Measurements from ENCODE around the gene COX20. TPM values are rescaled to one million over a fixed set of nuclear protein-coding genes. Genes with fewer than 3 reads are reported as not detected.

COX20 gene
- total RNA-seq, 1 donor = 44.2 TPM

DNA sequence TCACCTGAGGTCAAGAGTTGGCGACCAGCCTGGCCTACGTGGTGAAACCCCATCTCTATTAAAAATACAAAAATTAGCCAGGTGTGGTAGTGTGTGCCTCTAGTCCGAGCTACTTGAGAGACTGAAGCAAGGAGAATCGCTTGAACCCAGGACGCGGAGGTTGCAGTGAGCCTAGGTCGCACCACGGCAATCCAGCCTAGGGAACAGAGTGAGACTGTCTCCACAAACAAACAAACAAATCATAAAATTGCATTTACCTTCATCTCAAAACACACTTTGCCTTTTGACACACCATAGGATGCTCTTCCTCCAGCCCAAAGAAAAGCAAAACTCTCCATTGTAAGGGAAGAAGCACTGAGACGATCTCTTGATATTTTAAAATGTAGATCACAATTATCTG lies 24.6 kb downstream of the COX20 start:
- DNase-seq (ENCODE audit: low read depth) = no peak
- TF ChIP-seq, protein P1, sequence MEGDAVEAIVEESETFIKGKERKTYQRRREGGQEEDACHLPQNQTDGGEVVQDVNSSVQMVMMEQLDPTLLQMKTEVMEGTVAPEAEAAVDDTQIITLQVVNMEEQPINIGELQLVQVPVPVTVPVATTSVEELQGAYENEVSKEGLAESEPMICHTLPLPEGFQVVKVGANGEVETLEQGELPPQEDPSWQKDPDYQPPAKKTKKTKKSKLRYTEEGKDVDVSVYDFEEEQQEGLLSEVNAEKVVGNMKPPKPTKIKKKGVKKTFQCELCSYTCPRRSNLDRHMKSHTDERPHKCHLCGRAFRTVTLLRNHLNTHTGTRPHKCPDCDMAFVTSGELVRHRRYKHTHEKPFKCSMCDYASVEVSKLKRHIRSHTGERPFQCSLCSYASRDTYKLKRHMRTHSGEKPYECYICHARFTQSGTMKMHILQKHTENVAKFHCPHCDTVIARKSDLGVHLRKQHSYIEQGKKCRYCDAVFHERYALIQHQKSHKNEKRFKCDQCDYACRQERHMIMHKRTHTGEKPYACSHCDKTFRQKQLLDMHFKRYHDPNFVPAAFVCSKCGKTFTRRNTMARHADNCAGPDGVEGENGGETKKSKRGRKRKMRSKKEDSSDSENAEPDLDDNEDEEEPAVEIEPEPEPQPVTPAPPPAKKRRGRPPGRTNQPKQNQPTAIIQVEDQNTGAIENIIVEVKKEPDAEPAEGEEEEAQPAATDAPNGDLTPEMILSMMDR (IDR thresholded peaks at IDR 0.05; ENCODE audit: insufficient read depth, low read length) = no peak
- peak overlapping the region; percentile 95 for H3K4me3 ChIP-seq (ENCODE audit: low read depth, low read length)

DNA sequence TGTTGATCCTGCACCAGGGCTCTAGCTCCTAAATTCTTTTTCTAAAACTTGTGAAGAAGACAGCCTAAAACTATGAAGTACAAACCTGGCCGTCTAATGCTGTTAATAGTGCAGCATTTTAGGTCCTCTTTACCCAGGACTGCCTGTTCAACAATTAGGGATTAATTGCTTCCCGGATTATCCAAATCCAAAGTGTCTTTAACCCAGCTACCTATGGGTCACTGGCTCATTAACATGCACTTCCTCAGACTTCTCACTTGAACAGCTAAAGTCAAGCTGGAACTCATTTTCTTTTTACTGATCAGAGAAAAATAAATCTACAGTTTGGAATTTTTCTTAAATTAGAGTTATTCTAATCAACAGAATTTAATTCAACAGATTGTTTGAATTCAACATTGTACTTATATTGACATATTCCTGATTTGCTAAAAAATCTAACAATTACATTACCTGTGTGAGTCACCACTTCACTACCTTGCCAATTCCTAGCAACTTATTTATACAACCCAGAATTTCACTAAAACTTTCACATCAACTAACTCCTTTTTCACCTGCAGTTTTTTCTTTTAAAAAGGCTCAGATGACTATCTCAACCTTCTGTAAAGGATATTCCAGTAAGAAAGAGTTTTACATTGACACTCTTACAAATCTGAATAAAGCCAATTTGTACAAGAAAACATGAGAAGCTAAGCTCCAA lies 25.6 kb downstream of the COX20 start:
- H3K4me3 ChIP-seq (ENCODE audit: low read depth, low read length) = peak overlapping the region; percentile 95
- TF ChIP-seq, protein P1 (IDR thresholded peaks at IDR 0.05; ENCODE audit: insufficient read depth, low read length) = no peak
- DNase-seq (ENCODE audit: low read depth) = no peak

DNA sequence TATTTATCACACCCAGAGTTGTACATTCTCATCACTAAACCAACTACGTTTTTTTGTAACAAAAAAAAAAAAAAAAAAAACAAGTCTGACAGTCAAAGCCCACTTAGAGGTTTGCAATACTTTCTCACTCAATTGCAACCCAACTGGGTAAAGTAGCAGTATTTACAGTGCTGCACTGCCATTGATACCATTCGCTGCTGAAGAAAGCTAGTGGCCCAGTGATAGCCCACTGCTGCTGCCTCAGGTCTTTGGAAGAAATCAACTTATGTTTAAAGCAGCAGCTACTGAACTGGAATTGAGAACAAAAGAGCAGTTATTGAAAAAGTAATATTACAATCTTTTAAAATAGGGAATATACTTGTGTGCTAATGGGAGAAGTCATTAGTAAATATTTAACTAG lies 26.2 kb downstream of the COX20 start:
- DNase-seq (ENCODE audit: low read depth) = peak; percentile 28
- H3K4me3 ChIP-seq (ENCODE audit: low read depth, low read length) = peak overlapping the region; percentile 95
- TF ChIP-seq, protein P1 (IDR thresholded peaks at IDR 0.05; ENCODE audit: insufficient read depth, low read length) = no peak

DNA sequence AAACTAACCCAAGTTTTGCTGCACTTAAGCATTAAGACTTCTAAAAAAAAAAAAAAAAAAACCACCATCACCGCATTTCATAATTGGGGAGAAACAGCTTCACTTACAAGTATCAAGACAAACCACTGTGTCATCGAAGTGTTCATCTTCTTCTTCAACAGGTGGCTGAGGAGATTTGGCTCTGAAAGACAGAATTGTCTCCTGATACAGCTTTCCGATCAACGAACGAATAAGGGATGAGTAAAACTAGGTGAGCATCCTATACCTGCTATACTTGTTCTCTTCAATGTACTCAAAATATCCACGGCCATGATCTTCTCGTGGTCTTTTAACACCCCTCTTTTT lies 26.9 kb downstream of the COX20 start:
- DNase-seq (ENCODE audit: low read depth) = no peak
- peak overlapping the region; percentile 95 for H3K4me3 ChIP-seq (ENCODE audit: low read depth, low read length)
- TF ChIP-seq, protein P1 (IDR thresholded peaks at IDR 0.05; ENCODE audit: insufficient read depth, low read length) = no peak

DNA sequence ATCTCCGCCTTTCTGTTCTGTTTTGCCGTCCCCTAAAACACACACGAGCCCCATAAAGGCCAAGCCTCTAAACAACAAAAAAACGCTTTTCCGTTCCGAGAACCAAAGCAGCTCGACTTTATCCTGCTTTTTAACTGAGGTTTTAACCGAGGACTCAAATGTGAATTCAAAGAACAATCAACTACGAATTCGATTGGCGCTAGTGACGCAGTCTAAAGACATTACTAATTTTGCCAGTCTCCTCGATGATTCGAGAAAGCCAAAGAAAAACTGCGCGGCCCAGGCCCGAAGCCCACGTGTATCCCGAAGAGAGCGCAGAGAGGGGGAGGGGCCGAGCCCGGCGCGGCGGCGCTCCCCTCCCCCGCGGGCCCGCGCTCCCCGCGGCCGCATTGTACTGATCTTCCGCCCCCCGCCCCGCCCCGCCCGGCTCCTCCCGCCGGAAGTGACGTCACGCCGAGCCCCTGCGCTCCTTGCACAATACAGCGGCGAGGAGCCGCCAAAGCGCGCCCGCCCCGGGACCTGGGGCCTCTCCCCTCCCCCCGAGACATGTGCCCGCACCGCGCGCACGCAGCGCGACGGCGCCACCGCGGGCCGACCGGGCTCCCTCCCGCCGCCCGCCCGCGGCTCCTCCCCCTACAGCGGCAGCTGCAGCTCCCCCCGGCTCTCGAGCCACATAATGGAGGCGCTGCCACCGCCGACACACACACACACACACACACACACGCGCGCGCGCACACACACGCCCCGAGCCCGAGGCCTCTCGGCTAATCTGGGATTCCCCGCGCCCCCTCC lies 27.4 kb downstream of the COX20 start:
- DNase-seq (ENCODE audit: low read depth) = peak; percentile 90
- TF ChIP-seq, protein P1 (IDR thresholded peaks at IDR 0.05; ENCODE audit: insufficient read depth, low read length) = no peak
- H3K4me3 ChIP-seq (ENCODE audit: low read depth, low read length) = peak overlapping the region; percentile 95

DNA sequence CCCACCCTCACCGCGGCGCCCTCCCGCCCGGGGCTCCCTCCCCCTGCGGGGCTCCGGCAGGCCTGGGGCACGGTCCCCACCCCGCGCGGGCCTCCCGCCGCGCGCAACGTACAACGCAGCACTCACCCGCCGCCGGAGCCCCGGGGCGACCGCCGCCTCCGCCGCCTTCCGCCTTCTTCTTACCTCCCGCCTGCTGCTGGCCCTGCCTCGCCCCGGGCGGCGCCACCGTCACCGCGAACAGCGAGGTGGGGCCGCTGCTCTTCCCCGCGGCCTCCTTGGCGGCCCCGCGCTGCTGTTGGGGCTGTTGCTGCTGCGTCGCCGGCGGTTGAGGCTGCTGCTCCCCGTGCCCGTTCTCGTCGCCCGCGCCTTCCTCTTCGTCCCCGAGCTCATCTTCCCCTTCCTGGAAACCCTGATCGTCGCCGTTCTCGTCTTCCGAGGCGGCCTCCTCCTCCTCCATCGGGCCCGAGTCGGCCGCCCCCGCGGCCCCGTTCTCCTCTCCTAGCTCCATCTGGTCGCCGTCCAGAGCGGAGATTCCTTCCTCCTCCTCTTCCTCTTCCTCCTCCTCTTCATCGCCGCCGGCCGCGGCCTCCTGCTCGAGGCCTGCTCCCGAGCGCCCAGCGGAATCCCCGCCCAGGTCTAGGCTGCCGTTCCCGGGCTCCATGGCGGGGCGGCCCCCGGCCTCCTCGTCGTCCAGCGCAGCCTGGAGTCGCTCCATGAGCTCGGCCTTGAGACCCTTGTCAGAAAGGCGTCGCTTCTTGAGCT lies 28.2 kb downstream of the COX20 start:
- DNase-seq (ENCODE audit: low read depth) = no peak
- TF ChIP-seq, protein P1 (IDR thresholded peaks at IDR 0.05; ENCODE audit: insufficient read depth, low read length) = no peak

More for the DNA sequence above, 28.2 kb downstream of the COX20 start:
- H3K4me3 ChIP-seq (ENCODE audit: low read depth, low read length) = peak overlapping the region; percentile 95

Measured in fibroblast of the aortic adventitia (primary cell).